Activated naive CD4-positive, alpha-beta T cell treated with anti-CD3 and anti-CD28 coated beads, Interleukin-2, amount 10 ng/mL, durations not matched to agents 5 hours and 36 hours (primary cell): ENCODE data around the gene GPATCH1. TPM values are rescaled to one million over a fixed set of nuclear protein-coding genes. Genes with fewer than 3 reads are reported as not detected.

ENCODE experiments used
- total RNA-seq, 2 experiments: library from RNA; stranded (reverse); gene quantifications; one replicate each; pipeline ENCODE4 v1.2.3, GENCODE V29; 2021

Gene GPATCH1, protein sequence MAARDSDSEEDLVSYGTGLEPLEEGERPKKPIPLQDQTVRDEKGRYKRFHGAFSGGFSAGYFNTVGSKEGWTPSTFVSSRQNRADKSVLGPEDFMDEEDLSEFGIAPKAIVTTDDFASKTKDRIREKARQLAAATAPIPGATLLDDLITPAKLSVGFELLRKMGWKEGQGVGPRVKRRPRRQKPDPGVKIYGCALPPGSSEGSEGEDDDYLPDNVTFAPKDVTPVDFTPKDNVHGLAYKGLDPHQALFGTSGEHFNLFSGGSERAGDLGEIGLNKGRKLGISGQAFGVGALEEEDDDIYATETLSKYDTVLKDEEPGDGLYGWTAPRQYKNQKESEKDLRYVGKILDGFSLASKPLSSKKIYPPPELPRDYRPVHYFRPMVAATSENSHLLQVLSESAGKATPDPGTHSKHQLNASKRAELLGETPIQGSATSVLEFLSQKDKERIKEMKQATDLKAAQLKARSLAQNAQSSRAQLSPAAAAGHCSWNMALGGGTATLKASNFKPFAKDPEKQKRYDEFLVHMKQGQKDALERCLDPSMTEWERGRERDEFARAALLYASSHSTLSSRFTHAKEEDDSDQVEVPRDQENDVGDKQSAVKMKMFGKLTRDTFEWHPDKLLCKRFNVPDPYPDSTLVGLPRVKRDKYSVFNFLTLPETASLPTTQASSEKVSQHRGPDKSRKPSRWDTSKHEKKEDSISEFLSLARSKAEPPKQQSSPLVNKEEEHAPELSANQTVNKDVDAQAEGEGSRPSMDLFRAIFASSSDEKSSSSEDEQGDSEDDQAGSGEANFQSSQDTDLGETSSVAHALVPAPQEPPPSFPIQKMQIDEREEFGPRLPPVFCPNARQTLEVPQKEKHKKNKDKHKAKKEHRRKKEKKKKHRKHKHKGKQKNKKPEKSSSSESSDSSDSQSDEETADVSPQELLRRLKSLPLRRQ
- 10 to 100 TPM; 11.5 to 11.7 TPM for total RNA-seq

GRCh38 chr19:33080761-33081681 is at the start of gene GPATCH1:
GPATCH1 (plus strand) TSS chr19:33081181; CDS start chr19:33081194, 13 bp downstream.

GRCh38 chr19:33064792-33065550 is 16.0 kb upstream of the GPATCH1 start, which contains the start of gene RHPN2:
RHPN2 (minus strand) TSS chr19:33064888; CDS start chr19:33064852, 36 bp downstream.

DNA sequence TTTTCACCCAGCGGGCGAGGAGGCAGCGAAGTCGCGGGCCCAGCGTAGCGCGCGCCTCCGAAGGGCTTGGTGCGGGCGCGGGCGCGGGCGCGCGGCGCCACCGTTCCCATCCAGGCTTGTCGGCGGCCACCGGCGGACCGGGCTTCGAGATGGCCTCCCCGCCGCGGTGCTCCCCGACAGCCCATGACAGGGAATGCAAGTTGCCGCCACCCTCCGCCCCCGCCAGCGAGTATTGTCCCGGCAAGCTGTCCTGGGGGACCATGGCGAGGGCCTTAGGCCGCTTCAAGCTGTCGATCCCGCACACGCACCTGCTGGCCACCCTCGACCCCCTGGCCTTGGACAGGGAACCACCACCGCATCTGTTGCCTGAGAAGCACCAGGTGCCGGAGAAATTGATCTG is 51.0 kb downstream of the GPATCH1 start, which contains the start of gene WDR88:
Gene WDR88, plus strand, starts transcription at position 94 of the 400 bp plus-strand sequence. Its CDS starts 56 bp downstream, at position 150.

Other genes starting within 250 kb of the GPATCH1 start
- under 1 TPM in 1 of 2 experiments, not detected in 1; 0.17 TPM for gene SLC7A9, start 211.4 kb upstream of the GPATCH1 start, total RNA-seq
- gene CEP89, start 109.2 kb upstream of the GPATCH1 start, total RNA-seq = 10 to 100 TPM; 17.6 to 17.8 TPM
- gene FAAP24, start 108.9 kb upstream of the GPATCH1 start, total RNA-seq = 1 to 10 TPM; 4.2 to 4.4 TPM
- gene RHPN2, start 16.3 kb upstream of the GPATCH1 start, total RNA-seq = 1 to 10 TPM; 1.4 to 2.9 TPM
- not detected for gene WDR88, start 50.9 kb downstream of the GPATCH1 start, total RNA-seq
- gene LRP3, start 113.1 kb downstream of the GPATCH1 start, total RNA-seq = under 1 TPM; 0.22 to 0.23 TPM
- gene SLC7A10, start 144.7 kb downstream of the GPATCH1 start, total RNA-seq = not detected
- under 1 TPM; 0.08 to 0.14 TPM for gene CEBPA, start 221.4 kb downstream of the GPATCH1 start, total RNA-seq